B cell (primary cell): ENCODE data around the gene C20orf141. TPM values are rescaled to one million over a fixed set of nuclear protein-coding genes. Genes with fewer than 3 reads are reported as not detected.

Source experiments
- ATAC-seq: fragments of 200-7000 bp; cut with Tn5 transposase; one replicate; pipeline ENCODE4 v1.10.0; 2021; ENCODE audit warnings: low read depth, mild to moderate bottlenecking, moderate number of reproducible peaks, moderate library complexity
- CTCF ChIA-PET: fragments of 350-600 bp; sonication (Branson Sonifier 250); formaldehyde crosslinking; loops from one replicate; lab custom pipeline; 2021; ENCODE audit warnings: antibody characterized with exemption, inconsistent platforms; lab: Charles Lee
- POLR2A ChIA-PET: fragments of 350-600 bp; sonication (Branson Sonifier 250); formaldehyde crosslinking; loops from one replicate; lab custom pipeline; 2021; ENCODE audit warnings: antibody characterized with exemption; lab: Charles Lee
- DNase-seq: peaks from one replicate; pipeline ENCODE4 v3.0.0; 2013
- H2AFZ ChIP-seq: 2 replicates; pipeline ENCODE4 v1.6.1; 2012; ENCODE audit warnings: mild to moderate bottlenecking, low read depth, low read length; ENCODE audit not compliant: insufficient read depth, poor library complexity, severe bottlenecking
- H3K27ac ChIP-seq, 2 donors: 1 replicate in 1 of 2; 2 replicates in 1 of 2; pipeline ENCODE4 v1.5.1; 2012 to 2013; ENCODE audit warnings: low read length in 2 of 2, mild to moderate bottlenecking in 2 of 2, moderate library complexity in 1 of 2
- H3K27me3 ChIP-seq, 4 experiments: fragments of 200-600 bp in 1 of 4; sonication (generic) in 1 of 4; replicated peaks in 1 of 4; 1 replicate in 2 of 4; 2 replicates in 2 of 4; pipeline versions ENCODE4 v1.6.1 to v1.7.0; 2013 to 2016; ENCODE audit warnings: low read length in 3 of 4, mild to moderate bottlenecking in 2 of 4, mixed read lengths in 1 of 4, moderate library complexity in 1 of 4; ENCODE audit not compliant: insufficient read depth in 4 of 4, control insufficient read depth in 3 of 4; ENCODE audit errors: control extremely low read depth in 1 of 4
- H3K36me3 ChIP-seq, 2 experiments: replicated peaks in 1 of 2; 1 replicate in 1 of 2; 2 replicates in 1 of 2; pipeline versions ENCODE4 v1.6.1 to v1.7.1; 2013; ENCODE audit warnings: low read length in 1 of 2; ENCODE audit not compliant: insufficient read depth in 2 of 2, control insufficient read depth in 1 of 2; ENCODE audit errors: control extremely low read depth in 1 of 2, extremely low read depth in 1 of 2
- H3K4me1 ChIP-seq, 2 donors: fragments of 200-600 bp in 1 of 2; sonication (generic) in 1 of 2; 1 replicate in 1 of 2; 2 replicates in 1 of 2; pipeline versions ENCODE4 v1.5.1 to v1.6.1; 2013 to 2017; ENCODE audit warnings: low read length in 2 of 2; ENCODE audit not compliant: control insufficient read depth in 2 of 2, insufficient read depth in 2 of 2
- H3K4me2 ChIP-seq: replicated peaks from 2 replicates; pipeline ENCODE3; 2012; ENCODE audit warnings: mild to moderate bottlenecking, low read depth, low read length; ENCODE audit not compliant: poor library complexity, severe bottlenecking
- H3K4me3 ChIP-seq, 5 experiments: fragments of 200-600 bp in 1 of 5; sonication (generic) in 1 of 5; 1 replicate in 3 of 5; 2 replicates in 2 of 5; pipeline versions ENCODE4 v1.5.1 to v1.7.0; 2011 to 2016; ENCODE audit warnings: low read length in 4 of 5, mild to moderate bottlenecking in 4 of 5, low read depth in 2 of 5, control low read depth in 1 of 5, moderate library complexity in 1 of 5; ENCODE audit not compliant: insufficient read depth in 1 of 5; ENCODE audit errors: control extremely low read depth in 1 of 5, extremely low read depth in 1 of 5
- H3K79me2 ChIP-seq: fragments of 200-600 bp; sonication (generic); one replicate; pipeline ENCODE4 v1.6.0; 2016; ENCODE audit warnings: low read length; ENCODE audit not compliant: control insufficient read depth, insufficient read depth
- H3K9ac ChIP-seq: fragments of 200-600 bp; sonication (generic); 2 replicates; pipeline ENCODE4 v1.6.1; 2017; ENCODE audit warnings: mild to moderate bottlenecking, low read length, moderate library complexity
- H3K9me3 ChIP-seq, 3 donors: one replicate each; pipeline versions ENCODE4 v1.6.1 to v1.7.1; 2013; ENCODE audit warnings: low read length in 2 of 3; ENCODE audit not compliant: control insufficient read depth in 2 of 3, insufficient read depth in 1 of 3; ENCODE audit errors: control extremely low read depth in 1 of 3
- H4K20me1 ChIP-seq: 2 replicates; pipeline ENCODE4 v1.6.0; 2012; ENCODE audit warnings: mild to moderate bottlenecking, low read length; ENCODE audit not compliant: insufficient read depth, control insufficient read depth, poor library complexity, severe bottlenecking
- H3K27ac Mint-ChIP-seq: one replicate; pipeline ENCODE4 v1.8.0; 2021; ENCODE audit warnings: mixed read lengths
- H3K27me3 Mint-ChIP-seq: one replicate; pipeline ENCODE4 v1.8.0; 2021; ENCODE audit warnings: mixed read lengths
- H3K4me1 Mint-ChIP-seq: one replicate; pipeline ENCODE4 v1.8.0; 2021; ENCODE audit warnings: mixed read lengths
- H3K4me3 Mint-ChIP-seq: one replicate; pipeline ENCODE4 v1.8.0; 2021; ENCODE audit warnings: mixed read lengths
- H3K9me3 Mint-ChIP-seq: one replicate; pipeline ENCODE4 v1.8.0; 2022; ENCODE audit warnings: mixed read lengths; ENCODE audit not compliant: insufficient read depth
- EZH2 ChIP-seq: IDR thresholded peaks from 2 replicates; pipeline ENCODE4 v1.6.1; 2012; ENCODE audit warnings: borderline replicate concordance, low read depth, mild to moderate bottlenecking, moderate library complexity, low read length; ENCODE audit not compliant: insufficient read depth, poor library complexity, severe bottlenecking
- WGBS: methylation state at CpG from one replicate; pipeline ENCODE4 v1.1.5; 2013; ENCODE audit warnings: missing lambda C conversion rate; ENCODE audit not compliant: insufficient coverage; 5-methylcytosine and 5-hydroxymethylcytosine counted together
- intact Hi-C: fragments of 100-400 bp; cut with micrococcal nuclease; formaldehyde crosslinking; loops from one replicate; pipeline ENCODE4 v1.10.0; 2022
- polyA plus RNA-seq: library from polyadenylated mRNA; depleted of rRNA; stranded (reverse); fragments of >200 nt; gene quantifications from 2 replicates; pipeline ENCODE4 v1.2.3, GENCODE V29; 2012
- total RNA-seq, 2 donors: library from RNA; stranded (reverse); fragments of 120-200 nt in 1 of 2; gene quantifications; 1 replicate in 1 of 2; 2 replicates in 1 of 2; pipeline versions ENCODE4 v1.2.3 to v1.2.4, GENCODE V29; 2013 to 2022
- TF ChIP-seq, protein P1 (sequence below): fragments of 200-600 bp; IDR thresholded peaks from one replicate; pipeline ENCODE4 v1.8.0; 2022; ENCODE audit warnings: antibody characterized with exemption, mild to moderate bottlenecking

C20orf141 gene
- total and polyA plus RNA-seq, 2 donors (not counting 1 experiment from before 2014, with no cell fraction given), result not detected

DNA sequence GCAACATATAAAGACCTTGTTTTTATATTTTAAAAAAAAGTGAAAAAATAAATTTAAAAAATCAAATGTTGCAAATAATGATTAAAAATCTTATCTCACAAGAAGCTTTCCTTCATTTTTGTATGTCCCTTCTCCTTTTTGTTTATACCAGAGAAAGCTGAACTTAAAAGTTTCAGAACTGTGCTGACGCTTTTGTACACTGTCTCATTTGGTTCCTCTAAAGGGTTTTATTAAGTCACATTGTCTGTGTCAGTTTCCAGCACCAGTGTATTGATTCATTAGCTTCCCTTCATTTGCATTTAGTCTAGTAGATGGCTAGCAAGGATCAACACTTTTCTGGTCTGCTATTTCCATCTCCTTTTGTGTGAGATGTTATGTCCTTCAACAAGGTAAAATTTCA, 19.0 kb downstream of the C20orf141 start:
- Mint-ChIP-seq H3K27me3 (peaks cover 10% of the 10 kb centered on the region), H3K4me3 (no peak overlapping the region), H3K4me1 (peaks cover 9% of the 10 kb centered on the region), H3K27ac (no peak overlapping the region), H3K9me3 (no peaks in the 10 kb centered on the region)
- Histone ChIP-seq H3K36me3 (no peaks in the 10 kb centered on the region), H4K20me1 (no peaks in the 10 kb centered on the region), H3K9ac (no peak overlapping the region), H3K9me3 (no peaks in the 10 kb centered on the region), H3K27ac (no peak overlapping the region), H3K27me3 (no peaks in the 10 kb centered on the region), H3K4me3 (no peak overlapping the region), H3K4me2 (no peak overlapping the region), H3K4me1 (peaks cover 0 to 6% of the 10 kb centered on the region in 2 donors), H2AFZ (no peak overlapping the region), H3K79me2 (no peaks in the 10 kb centered on the region)
- no CpG with 5 or more reads among the region's 1 CpG for WGBS
- DNase-seq (no peak), ATAC-seq (no peak)
- POLR2A ChIA-PET, result no interaction called here
- CTCF ChIA-PET, result no interaction called here
- intact Hi-C loops, result no loop called here
- no peak for TF ChIP-seq EZH2
- TF ChIP-seq, protein P1, sequence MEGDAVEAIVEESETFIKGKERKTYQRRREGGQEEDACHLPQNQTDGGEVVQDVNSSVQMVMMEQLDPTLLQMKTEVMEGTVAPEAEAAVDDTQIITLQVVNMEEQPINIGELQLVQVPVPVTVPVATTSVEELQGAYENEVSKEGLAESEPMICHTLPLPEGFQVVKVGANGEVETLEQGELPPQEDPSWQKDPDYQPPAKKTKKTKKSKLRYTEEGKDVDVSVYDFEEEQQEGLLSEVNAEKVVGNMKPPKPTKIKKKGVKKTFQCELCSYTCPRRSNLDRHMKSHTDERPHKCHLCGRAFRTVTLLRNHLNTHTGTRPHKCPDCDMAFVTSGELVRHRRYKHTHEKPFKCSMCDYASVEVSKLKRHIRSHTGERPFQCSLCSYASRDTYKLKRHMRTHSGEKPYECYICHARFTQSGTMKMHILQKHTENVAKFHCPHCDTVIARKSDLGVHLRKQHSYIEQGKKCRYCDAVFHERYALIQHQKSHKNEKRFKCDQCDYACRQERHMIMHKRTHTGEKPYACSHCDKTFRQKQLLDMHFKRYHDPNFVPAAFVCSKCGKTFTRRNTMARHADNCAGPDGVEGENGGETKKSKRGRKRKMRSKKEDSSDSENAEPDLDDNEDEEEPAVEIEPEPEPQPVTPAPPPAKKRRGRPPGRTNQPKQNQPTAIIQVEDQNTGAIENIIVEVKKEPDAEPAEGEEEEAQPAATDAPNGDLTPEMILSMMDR, result no peak

- Histone ChIP-seq H3K9ac (no peak overlapping the region), H3K79me2 (peaks cover 3% of the 10 kb centered on the region), H3K27me3 (no peaks in the 10 kb centered on the region), H3K4me2 (no peak overlapping the region), H4K20me1 (no peaks in the 10 kb centered on the region), H3K27ac (no peak overlapping the region), H3K36me3 (no peaks in the 10 kb centered on the region), H2AFZ (no peak overlapping the region), H3K4me3 (no peak overlapping the region), H3K9me3 (no peaks in the 10 kb centered on the region), H3K4me1 (peaks cover 5 to 14% of the 10 kb centered on the region in 2 donors)
- DNase-seq (no peak), ATAC-seq (no peak)
- intact Hi-C loops, result no loop called here
- POLR2A ChIA-PET, result no interaction called here
- Mint-ChIP-seq H3K4me3 (no peak overlapping the region), H3K27me3 (peaks cover 2% of the 10 kb centered on the region), H3K9me3 (no peaks in the 10 kb centered on the region), H3K27ac (no peak overlapping the region), H3K4me1 (peaks cover 13% of the 10 kb centered on the region)
- 100% methylated on average over 1 of the region's 14 CpGs for WGBS
- TF ChIP-seq EZH2, result no peak
- TF ChIP-seq, protein P1, result no peak
- CTCF ChIA-PET, result no interaction called here
These were observed 19.8 kb downstream of the C20orf141 start for GRCh38 chr20:2834401-2835110.
